Measurements from ENCODE around the gene EYA4.

EYA4 gene

GRCh38 chr6:133467231-133467981 is 226.2 kb downstream of the EYA4 start:
- DNase-seq, result no peak

GRCh38 chr6:133467982-133468380 is 226.8 kb downstream of the EYA4 start:
- no peak for DNase-seq

- no peak for DNase-seq
Measured at GRCh38 chr6:133468591-133468990, 227.4 kb downstream of the EYA4 start.

- no peak for DNase-seq
Measured at GRCh38 chr6:133474516-133474915, 233.4 kb downstream of the EYA4 start.

- no peak for DNase-seq
Measured at GRCh38 chr6:133478673-133479072, 237.5 kb downstream of the EYA4 start.

GRCh38 chr6:133487174-133487573 is 246.0 kb downstream of the EYA4 start:
- no peak for DNase-seq

GRCh38 chr6:133495205-133495903 is 254.2 kb downstream of the EYA4 start:
- no peak for DNase-seq

- DNase-seq, result no peak
Measured at GRCh38 chr6:133499662-133500061, 258.5 kb downstream of the EYA4 start.

GRCh38 chr6:133501675-133502270 is 260.6 kb downstream of the EYA4 start:
- no peak for DNase-seq

GRCh38 chr6:133502441-133503335 is 261.5 kb downstream of the EYA4 start:
- peak; percentile 70 for DNase-seq

GRCh38 chr6:133503336-133503729 is 262.2 kb downstream of the EYA4 start:
- DNase-seq, result no peak

GRCh38 chr6:133504158-133504557 is 263.0 kb downstream of the EYA4 start:
- no peak for DNase-seq

- DNase-seq, result no peak
Measured at GRCh38 chr6:133504761-133505160, 263.6 kb downstream of the EYA4 start.

- DNase-seq, result no peak
Measured at GRCh38 chr6:133505681-133506080, 264.5 kb downstream of the EYA4 start.

- DNase-seq, result peak; percentile 62
Measured at GRCh38 chr6:133512410-133513016, 271.4 kb downstream of the EYA4 start.

- no peak for DNase-seq
Measured at GRCh38 chr6:133523816-133524215, 282.7 kb downstream of the EYA4 start.

GRCh38 chr6:133526436-133526835 is 285.3 kb downstream of the EYA4 start:
- DNase-seq, result no peak

- no peak for DNase-seq
Measured at GRCh38 chr6:133528566-133528965, 287.4 kb downstream of the EYA4 start.

GRCh38 chr6:133532908-133533307 is 291.8 kb downstream of the EYA4 start:
- no peak for DNase-seq

- no peak for DNase-seq
Measured at GRCh38 chr6:133539502-133540259, 298.5 kb downstream of the EYA4 start.

- no peak for DNase-seq
Measured at GRCh38 chr6:133540361-133540760, 299.2 kb downstream of the EYA4 start.

GRCh38 chr6:133541040-133541439 is 299.9 kb downstream of the EYA4 start:
- DNase-seq, result no peak
